ENCODE data around the gene ZKSCAN2. TPM values are rescaled to one million over a fixed set of nuclear protein-coding genes. Genes with fewer than 3 reads are reported as not detected.
A peak's percentile ranks its signal among the peaks of the same experiment; 100 is the strongest.

The ZKSCAN2 gene
- total RNA-seq, 1 experiment from 2014 or later: 2.0 TPM

DNA sequence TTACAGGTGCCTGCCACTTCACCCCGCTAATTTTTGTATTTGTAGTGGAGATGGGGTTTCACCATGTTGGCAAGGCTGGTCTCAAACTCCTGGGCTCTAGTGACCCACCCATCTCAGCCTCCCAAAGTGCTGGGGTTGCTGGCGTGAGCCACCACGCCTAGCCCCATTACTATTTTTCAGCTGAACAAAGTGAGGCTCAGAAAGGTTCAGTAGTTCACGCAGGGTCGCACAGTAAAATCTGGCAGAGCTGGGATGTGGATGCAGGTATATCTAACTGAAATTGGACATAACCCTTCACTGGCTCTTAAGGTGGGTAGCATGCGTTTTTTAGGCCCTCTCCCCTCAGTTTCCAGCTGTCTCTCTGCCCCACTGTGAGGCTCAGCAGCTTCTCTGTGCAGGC is 33.7 kb downstream of the ZKSCAN2 start:
- no peak for DNase-seq (ENCODE audit: low read depth)

DNA sequence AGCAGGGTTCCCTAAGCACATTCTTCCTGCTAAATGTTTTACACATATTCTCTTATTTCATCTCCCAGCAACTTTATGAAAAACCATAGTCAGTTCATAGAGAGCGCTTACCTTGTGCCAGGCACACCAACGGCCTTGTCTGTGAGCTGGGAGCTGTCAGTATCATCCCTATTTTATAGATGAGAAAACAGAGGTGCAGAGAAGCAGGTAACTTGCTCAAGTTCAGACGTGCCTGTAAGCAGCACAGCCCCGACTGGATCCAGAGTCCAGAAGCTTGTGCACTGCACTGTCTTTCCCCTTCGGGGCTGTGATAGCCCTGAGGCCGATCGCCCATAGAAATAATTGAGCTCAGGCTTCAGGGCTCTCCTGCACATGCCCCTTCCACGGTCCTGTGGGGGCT is 34.7 kb downstream of the ZKSCAN2 start:
- DNase-seq (ENCODE audit: low read depth): no peak

DNA sequence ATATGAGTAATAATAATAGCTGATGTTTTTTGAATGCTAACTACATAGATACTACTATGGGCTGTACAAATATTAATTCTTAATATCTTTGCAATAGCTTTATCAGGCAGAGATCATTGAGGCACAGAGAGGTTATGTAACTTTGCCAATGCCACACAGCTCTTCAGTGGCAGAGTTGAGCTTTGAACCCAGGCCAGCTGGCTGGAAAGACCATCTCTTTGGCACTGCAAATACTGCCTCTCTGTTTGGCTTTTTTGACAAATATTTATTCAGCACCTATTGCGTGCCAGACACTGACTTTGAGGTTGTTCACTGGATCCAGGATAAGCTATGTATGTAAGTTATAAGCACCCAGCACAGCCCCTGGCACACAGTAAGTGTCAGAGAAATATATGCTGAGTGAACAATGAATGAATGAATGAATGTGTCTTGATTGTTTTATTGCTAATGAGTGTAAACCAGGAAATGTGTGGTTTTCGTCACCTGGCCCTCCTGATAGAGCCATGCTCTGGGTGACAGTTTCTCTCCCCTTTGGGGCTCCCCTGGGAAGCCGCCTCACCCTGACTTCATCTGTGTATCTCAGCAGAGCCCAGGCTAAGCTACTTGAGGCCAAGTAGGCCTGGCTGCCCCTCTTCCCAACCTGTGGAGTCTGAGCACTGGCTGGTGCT is 38.4 kb downstream of the ZKSCAN2 start:
- DNase-seq (ENCODE audit: low read depth): no peak

DNA sequence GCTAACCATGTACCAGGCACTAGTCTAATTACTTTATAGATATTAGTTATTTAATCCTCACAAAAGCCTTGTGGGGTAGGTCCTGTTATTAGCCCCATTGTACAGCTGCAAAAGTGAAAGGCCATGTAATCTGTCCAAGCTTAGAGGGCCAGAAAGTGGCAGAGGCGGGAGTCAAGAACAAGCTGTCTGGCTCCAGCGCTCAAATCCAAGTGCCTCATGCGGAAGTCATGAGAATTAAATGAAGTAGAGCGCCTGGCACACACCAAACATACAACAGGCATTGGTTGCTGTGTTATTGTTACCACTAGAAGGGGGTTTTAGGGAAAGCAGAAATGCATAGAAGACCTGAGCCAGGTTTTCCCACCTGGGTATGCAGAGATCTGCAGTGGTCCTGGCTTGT is 39.7 kb downstream of the ZKSCAN2 start:
- DNase-seq (ENCODE audit: low read depth): no peak

DNA sequence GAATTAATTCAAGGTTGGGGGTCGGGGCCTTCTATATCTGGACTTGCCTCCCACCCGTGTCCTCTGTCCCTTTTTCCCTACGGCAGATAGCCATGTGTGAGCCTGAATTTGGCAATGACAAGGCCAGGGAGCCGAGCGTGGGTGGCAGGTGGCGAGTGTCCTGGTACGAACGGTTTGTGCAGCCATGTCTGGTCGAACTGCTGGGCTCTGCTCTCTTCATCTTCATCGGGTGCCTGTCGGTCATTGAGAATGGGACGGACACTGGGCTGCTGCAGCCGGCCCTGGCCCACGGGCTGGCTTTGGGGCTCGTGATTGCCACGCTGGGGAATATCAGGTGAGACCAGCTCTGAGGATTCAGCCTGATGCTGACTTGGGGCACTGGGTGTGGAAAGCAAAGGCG is 40.5 kb downstream of the ZKSCAN2 start:
- DNase-seq (ENCODE audit: low read depth): no peak

DNA sequence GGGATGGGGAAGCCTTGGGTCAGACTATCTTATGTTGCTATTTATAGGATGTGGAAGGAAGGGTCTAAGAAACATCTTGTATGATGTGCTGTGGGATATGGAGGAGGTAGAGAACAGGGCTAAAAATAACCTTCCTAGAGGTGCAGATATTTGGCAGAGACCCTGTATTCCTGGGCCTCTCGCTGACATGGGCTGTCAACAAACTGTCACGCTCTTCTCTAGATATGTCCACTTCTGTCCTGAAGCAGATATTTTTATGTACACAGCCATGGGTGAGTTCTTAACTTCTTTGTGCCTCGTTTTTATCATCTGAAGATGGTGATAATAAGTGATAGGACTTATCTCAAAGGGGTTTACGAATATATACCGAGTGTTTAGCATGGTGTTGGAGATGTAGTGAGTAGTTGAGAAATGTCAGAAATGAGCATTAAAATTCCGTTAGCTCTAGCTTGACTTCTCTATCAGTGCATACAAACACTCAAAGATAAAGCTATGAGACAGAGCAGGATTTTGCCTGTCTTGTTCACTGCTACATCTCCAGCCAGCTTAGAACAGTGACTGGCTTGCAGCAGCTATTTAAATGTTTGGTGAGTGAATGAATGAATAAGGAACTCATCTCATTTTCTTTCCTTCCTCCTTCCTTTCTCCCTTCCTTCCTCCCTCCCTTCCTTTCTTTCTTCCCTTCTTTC is 43.8 kb downstream of the ZKSCAN2 start:
- DNase-seq (ENCODE audit: low read depth): no peak

DNA sequence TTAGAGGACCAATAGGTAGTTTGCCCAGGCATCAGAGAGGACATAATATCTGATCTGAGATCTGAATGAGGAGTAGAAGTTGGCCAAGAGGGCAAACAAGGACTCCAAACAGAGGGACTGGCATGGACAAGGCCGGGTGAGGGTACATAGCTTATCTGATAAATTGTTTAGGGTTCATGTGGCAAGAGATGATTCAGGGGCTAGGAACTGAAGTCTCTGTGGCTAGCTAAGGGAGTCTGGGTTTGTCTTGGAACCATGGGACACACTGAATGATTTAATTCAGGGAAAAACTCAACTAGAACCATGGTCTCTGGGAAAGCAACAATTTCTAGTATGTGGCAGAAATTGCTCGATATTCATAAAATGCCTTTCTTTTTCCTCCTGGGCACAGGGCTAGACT is 45.0 kb downstream of the ZKSCAN2 start:
- DNase-seq (ENCODE audit: low read depth): no peak

DNA sequence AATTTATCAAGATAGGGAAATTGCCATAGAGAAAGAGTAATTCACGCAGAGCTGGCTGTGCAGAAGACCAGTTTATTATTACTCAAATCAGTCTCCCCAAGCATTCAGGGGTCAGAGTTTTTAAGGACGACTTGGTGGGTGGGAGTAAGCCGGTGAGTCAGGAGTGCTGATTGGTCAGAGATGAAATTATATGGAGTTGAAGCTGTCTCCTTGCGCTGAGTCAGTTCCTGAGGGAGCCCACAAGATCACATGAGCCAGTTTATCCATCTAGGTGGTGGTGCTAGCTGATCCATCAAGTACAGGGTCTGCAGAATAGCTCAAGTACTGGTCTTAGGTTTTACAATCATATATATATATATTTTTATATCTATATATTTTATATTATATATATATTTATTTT is 46.9 kb downstream of the ZKSCAN2 start:
- peak; percentile 82 for DNase-seq (ENCODE audit: low read depth)

DNA sequence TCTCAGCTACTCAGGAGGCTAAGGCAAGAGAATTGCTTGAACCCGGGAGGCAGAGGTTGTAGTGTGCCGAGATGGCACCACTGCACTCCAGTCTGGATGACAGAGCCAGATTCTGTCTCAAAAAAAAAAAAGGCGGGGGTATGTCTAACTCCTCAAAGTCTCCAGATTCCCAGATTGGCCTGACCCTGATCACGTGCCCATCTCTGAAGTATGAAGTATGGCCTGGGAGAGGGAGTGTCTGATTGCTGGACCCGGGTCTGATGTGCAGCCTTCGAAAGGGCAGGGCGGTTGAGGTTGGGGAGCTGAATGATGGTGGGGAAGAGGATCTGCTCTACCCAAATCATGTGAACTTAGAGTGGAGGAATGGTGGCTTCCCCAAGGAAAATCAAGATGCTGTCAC is 58.2 kb downstream of the ZKSCAN2 start:
- no peak for DNase-seq (ENCODE audit: low read depth)

DNA sequence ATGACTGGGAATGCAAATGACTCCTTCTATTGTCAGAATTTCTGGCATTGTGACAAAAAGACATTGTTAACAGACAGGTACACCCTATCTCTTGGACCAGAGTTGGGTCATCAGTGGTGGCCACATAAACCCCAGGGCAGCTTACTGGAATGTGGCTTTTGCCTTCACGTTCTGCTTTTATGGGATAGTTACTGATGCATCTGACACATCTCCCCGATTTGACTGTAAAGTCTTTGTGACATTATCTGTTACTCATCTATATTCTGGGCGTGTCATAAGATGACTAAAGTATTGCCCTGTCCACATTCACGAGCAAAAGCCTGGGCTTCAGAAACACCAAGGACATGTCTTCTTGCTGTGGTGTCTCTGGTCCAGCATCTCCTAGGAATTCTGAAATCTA is 59.6 kb downstream of the ZKSCAN2 start:
- no peak for DNase-seq (ENCODE audit: low read depth)

DNA sequence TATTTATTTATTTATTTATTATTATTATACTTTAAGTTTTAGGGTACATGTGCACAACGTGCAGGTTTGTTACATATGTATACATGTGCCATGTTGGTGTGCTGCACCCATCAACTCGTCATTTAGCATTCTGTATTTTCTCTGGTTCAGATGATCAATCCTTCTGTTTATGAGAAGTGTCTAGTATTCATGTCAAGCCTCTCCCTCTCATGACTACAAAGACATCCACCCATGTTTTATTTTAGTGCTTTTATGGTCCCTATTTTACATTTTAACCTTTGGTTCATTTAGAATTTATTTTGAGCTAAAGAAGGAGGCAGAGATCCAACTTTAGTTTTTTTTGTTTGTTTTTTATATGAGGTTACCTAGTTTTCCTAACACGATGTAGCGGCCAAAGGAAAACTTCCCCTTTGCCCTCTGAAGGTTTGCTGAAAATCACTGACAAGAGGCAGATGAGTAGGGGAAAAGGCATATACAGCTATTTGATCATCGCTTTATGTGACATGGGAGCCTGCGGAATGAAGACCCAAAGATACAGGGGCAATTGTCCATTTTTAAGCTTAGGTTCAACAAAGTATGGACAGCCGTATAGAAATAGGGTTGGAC is 63.3 kb downstream of the ZKSCAN2 start:
- no peak for DNase-seq (ENCODE audit: low read depth)

DNA sequence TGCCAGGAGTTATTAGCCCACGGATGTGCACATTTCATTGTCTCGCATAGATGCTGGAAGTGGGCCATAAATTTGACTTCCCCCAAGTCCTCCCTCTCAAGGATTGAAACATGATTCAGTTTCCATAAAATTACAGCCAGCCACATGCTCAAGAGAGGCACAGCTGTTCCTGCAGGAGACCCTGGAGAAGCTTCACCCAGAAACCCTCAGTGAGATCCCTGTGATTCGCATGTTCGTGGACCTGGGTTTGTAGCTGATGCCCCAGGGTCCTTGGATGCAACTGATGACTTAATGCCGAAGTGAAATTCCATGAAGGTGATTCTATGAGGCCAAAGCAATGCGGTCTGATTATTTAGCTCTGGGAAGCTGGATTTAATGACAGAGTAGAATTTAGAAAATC is 65.5 kb downstream of the ZKSCAN2 start:
- peak; percentile 8 for DNase-seq (ENCODE audit: low read depth)

DNA sequence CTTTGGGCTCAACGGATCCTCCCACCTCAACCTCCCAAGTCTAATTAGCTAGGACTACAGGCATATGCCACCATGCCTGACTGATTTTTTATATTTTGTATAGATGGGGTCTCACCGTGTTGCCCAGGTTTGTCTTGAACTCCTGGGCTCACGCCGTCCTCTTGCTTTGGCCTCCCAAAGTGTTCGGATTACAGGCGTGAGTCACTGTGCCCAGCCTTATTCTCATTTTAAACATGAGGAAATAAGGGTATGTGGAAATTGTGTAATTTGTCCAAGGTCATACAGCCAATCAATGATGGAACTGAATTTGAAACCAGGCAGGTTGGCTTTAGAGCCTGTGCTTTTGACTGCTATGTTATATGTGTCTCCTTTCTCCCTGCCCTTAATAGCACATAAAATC is 68.3 kb downstream of the ZKSCAN2 start:
- DNase-seq (ENCODE audit: low read depth): no peak

DNA sequence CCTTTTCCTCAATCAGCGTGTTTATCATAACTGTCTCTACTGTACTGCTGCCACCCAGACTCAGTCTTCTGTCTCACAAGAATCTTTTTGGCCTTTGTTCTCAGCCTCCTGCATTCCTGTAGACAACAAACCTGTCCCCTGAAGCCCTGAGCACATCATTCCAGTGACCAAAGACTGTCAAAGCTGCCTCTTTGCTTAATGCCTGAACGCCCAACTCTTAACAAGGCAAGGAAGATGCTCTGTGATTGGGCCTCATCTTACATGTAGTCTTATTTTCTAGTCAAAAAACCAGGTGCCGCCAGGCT is 70.2 kb downstream of the ZKSCAN2 start:
- no peak for DNase-seq (ENCODE audit: low read depth)

Other genes with a start within 250 kb of the ZKSCAN2 start
- 16.1 and 17.8 TPM in 2 replicates for gene ARHGAP17, start 242.5 kb downstream of the ZKSCAN2 start, total RNA-seq (2014; rRNA removed; shearing (Covaris generic))
- gene LCMT1, start 146.1 kb downstream of the ZKSCAN2 start, total RNA-seq (2014; rRNA removed; shearing (Covaris generic)): 39.3 and 49.2 TPM in 2 replicates
- gene AQP8, start 40.9 kb downstream of the ZKSCAN2 start, total RNA-seq (2014; rRNA removed; shearing (Covaris generic)): not detected in 2 replicates

All from Daoy (cell line).